ENCODE measurements around the gene BANP.
"Not testable (repeated sequence)": the region's sequence is repeated elsewhere in the genome, so short reads cannot be mapped to it uniquely, and the experiment has no call there.

BANP gene

DNA sequence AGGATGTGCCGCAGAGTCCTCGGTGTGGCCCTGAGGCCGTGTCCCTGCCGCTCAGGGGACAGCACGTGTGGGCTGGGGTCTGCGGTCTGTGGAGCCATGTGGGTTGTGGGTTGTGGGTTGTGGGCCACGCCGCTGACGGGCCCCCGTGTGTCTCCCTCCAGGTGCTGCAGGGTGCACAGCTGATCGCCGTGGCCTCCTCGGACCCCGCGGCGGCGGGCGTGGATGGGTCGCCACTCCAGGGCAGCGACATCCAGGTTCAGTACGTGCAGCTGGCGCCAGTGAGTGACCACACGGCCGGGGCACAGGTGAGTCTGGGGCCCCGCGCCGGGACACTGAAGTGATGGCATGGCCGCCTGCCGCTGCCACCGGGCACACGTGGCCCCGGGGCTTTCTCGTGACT lies 120.7 kb downstream of the BANP start:
- Histone ChIP-seq H3K36me3 (peaks cover 2% of the 10 kb centered on the region; the same call in 1 of the 2 replicates), H3K27me3 (no peaks in the 10 kb centered on the region), H3K9me3 (no peaks in the 10 kb centered on the region), H3K4me1 (no peaks in the 10 kb centered on the region), H3K4me3 (ENCODE audit: low read depth, low read length) (no peak overlapping the region)
- TF ChIP-seq, protein P1, sequence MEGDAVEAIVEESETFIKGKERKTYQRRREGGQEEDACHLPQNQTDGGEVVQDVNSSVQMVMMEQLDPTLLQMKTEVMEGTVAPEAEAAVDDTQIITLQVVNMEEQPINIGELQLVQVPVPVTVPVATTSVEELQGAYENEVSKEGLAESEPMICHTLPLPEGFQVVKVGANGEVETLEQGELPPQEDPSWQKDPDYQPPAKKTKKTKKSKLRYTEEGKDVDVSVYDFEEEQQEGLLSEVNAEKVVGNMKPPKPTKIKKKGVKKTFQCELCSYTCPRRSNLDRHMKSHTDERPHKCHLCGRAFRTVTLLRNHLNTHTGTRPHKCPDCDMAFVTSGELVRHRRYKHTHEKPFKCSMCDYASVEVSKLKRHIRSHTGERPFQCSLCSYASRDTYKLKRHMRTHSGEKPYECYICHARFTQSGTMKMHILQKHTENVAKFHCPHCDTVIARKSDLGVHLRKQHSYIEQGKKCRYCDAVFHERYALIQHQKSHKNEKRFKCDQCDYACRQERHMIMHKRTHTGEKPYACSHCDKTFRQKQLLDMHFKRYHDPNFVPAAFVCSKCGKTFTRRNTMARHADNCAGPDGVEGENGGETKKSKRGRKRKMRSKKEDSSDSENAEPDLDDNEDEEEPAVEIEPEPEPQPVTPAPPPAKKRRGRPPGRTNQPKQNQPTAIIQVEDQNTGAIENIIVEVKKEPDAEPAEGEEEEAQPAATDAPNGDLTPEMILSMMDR (IDR thresholded peaks at IDR 0.05; ENCODE audit: low read depth, low read length) = no peak
- no peak for DNase-seq

DNA sequence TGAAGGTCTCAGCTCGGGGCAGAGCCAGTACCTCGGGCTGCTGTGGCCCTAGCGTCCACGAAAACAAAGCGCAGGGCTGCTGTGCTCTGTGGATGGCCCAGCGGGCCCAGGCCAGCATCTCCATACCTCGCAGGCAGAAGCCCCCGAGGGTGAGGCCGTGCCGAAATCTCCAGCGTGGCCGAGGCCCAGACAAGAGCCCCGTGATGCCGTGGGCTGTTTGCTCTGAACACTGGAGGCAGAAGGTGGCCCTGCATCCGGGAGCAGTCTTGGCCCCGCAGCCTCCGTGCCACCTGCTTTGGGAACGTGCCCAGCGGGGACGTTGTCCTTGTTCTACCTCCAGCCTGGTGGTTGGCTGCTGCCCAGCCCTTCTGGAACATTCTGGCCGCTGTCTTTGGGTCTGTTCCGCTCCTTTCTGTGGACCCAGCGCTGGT lies 121.4 kb downstream of the BANP start:
- Histone ChIP-seq H3K4me3 (ENCODE audit: low read depth, low read length) (no peak overlapping the region), H3K27me3 (no peaks in the 10 kb centered on the region; the same call in 1 of the 2 replicates), H3K36me3 (peaks cover 2% of the 10 kb centered on the region; the same call in 1 of the 2 replicates), H3K4me1 (peaks cover 6% of the 10 kb centered on the region), H3K9me3 (no peaks in the 10 kb centered on the region)
- no peak for DNase-seq
- TF ChIP-seq, protein P1 (IDR thresholded peaks at IDR 0.05; ENCODE audit: low read depth, low read length) = no peak

DNA sequence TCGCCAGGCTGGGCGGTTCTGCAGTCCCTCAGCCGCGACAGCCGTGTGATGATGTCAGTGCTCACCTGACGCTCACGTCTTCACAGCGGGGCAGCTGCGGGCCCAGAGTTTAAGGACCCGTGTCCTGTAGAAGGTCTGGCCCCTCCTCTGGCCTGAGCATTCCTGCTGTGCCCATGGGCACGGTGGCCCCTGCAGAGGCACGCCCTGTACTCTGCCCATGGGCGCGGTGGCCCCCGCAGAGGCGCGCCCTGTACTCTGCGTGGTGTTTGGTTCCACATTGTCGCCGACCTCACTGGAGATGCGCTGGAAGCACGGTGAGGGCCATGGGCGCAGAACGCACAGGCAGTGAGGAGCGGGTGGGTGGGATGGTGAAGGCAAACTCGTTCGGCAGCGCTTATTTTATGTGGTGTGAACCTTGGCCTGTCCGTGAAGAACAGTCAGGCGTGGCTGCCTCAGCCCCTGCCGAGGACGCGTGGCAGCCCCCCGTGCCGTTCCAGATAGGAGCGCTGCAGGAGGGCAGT lies 122.0 kb downstream of the BANP start:
- DNase-seq = no peak
- TF ChIP-seq, protein P1 (IDR thresholded peaks at IDR 0.05; ENCODE audit: low read depth, low read length) = no peak
- H3K36me3 ChIP-seq = peaks cover 2% of the 10 kb centered on the region; the same call in 1 of the 2 replicates
- H3K4me3 ChIP-seq (ENCODE audit: low read depth, low read length) = no peak overlapping the region
- no peaks in the 10 kb centered on the region for H3K9me3 ChIP-seq
- peaks cover 12% of the 10 kb centered on the region for H3K4me1 ChIP-seq
- no peaks in the 10 kb centered on the region; the same call in 1 of the 2 replicates for H3K27me3 ChIP-seq

DNA sequence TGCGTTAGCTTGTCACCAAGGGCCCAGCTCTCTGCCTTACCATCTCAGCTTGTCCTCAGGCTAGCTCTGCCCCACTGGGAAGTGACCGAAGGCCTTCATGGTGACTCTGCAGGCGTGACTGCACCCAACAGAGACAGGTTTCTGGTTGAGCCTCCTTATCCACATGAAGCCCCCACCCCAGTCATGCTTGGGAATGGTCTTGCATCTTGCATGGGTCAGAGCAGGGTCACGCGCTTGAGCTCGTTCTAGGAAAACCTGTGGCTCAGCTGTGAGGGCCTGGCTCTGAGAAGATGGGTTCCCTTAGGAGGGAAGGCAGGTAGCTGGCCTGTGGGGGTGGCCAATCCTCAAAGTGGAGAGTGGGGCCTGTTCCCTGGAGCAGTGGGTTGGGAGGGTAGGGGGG lies 122.8 kb downstream of the BANP start:
- no peaks in the 10 kb centered on the region; the same call in 1 of the 2 replicates for H3K27me3 ChIP-seq
- peaks cover 2% of the 10 kb centered on the region; the same call in 1 of the 2 replicates for H3K36me3 ChIP-seq
- H3K4me3 ChIP-seq (ENCODE audit: low read depth, low read length) = no peak overlapping the region
- TF ChIP-seq, protein P1 (IDR thresholded peaks at IDR 0.05; ENCODE audit: low read depth, low read length) = no peak
- no peaks in the 10 kb centered on the region for H3K9me3 ChIP-seq
- DNase-seq = no peak
- H3K4me1 ChIP-seq = peaks cover 12% of the 10 kb centered on the region

DNA sequence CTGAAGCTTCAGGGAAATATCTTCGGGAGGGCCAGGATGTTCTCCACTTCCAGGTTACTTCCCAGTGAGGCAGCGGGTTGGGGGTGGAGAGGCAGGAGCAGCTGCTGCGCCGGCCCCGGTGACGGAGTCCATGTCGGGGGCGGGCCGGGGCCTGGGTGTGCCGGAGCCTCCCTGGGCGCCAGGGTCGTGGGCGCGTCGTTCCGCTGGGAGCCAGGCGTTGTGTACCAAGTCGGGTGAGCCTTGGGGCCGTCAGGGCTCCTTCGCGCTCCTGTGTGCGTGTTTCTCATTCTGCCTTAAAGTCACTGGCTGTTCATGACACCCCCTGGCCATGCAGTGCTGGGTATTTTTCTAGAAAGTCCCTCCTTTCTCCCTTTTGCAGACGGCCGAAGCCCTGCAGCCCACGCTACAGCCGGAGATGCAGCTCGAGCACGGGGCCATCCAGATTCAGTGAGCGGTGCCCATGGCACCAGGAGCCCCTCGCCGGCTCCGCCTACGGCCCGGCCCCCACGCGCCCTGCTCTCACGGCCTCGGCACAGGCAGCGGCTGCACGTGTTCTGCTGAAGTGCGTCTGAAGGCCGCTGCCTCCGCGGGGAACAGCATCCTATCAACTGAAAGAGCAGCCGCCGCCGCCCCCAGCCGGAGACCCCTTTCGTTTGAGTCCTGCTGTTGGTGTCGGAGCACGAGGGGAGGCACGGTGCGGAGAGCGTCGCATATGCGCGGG lies 125.1 kb downstream of the BANP start:
- Histone ChIP-seq H3K9me3 (no peaks in the 10 kb centered on the region), H3K4me3 (ENCODE audit: low read depth, low read length) (no peak overlapping the region), H3K36me3 (peaks cover 2% of the 10 kb centered on the region; the same call in 1 of the 2 replicates), H3K4me1 (peaks cover 12% of the 10 kb centered on the region), H3K27me3 (no peaks in the 10 kb centered on the region; the same call in 1 of the 2 replicates)
- TF ChIP-seq, protein P1 (IDR thresholded peaks at IDR 0.05; ENCODE audit: low read depth, low read length) = no peak
- DNase-seq = no peak

DNA sequence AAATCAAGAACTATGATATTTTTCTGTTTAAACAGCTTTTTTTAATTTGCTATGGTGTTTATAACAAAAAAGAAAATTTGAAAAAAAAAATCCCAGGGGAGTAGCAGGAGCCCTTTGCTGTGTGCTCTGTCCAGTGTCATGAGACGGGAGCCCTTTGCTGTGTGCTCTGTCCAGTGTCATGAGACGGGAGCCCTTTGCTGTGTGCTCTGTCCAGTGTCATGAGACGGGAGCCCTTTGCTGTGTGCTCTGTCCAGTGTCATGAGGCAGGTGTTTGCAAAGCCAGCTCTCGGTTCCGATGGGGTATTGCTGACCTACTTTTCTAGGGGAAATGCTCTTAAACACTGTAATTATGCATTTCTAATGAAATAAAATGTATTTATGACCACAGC lies 125.7 kb downstream of the BANP start:
- not testable (repeated sequence) for DNase-seq, H3K9me3 ChIP-seq, H3K27me3 ChIP-seq, H3K36me3 ChIP-seq
- Histone ChIP-seq H3K4me1 (peaks cover 12% of the 10 kb centered on the region), H3K4me3 (ENCODE audit: low read depth, low read length) (0 out of 2 replicates have a peak overlapping the region, but pooled peaks have one; percentile 6)
